ENCODE measurements around the gene FRAS1. TPM values are rescaled to one million over a fixed set of nuclear protein-coding genes. Genes with fewer than 3 reads are reported as not detected.
"Not testable (repeated sequence)": the region's sequence is repeated elsewhere in the genome, so short reads cannot be mapped to it uniquely, and the experiment has no call there.

Gene FRAS1
- total RNA-seq, 1 donor from 2014 or later: not detected

- no peaks in the 10 kb centered on the region for H3K36me3 Mint-ChIP-seq (ENCODE audit: low read depth)
- no peak for DNase-seq
- intact Hi-C loops (cut with micrococcal nuclease): no loop called here
- H3K4me1 Mint-ChIP-seq: no peaks in the 10 kb centered on the region
- no peaks in the 10 kb centered on the region for H3K9me3 Mint-ChIP-seq
- H3K27ac Mint-ChIP-seq: no peak overlapping the region
- peaks cover 5% of the 10 kb centered on the region for H3K27me3 Mint-ChIP-seq
- H3K4me3 Mint-ChIP-seq: no peak overlapping the region
These were observed 400.6 kb downstream of the FRAS1 start for GRCh38 chr4:78457751-78458150.

GRCh38 chr4:78459327-78459726 lies 402.2 kb downstream of the FRAS1 start:
- no peak for DNase-seq
- Mint-ChIP-seq H3K9me3 (no peaks in the 10 kb centered on the region), H3K4me1 (no peaks in the 10 kb centered on the region), H3K27ac (no peak overlapping the region), H3K36me3 (ENCODE audit: low read depth) (no peaks in the 10 kb centered on the region), H3K27me3 (peaks cover 5% of the 10 kb centered on the region), H3K4me3 (no peak overlapping the region)
- intact Hi-C loops (cut with micrococcal nuclease): no loop called here

GRCh38 chr4:78460368-78460767 lies 403.2 kb downstream of the FRAS1 start:
- Mint-ChIP-seq H3K36me3 (ENCODE audit: low read depth) (no peaks in the 10 kb centered on the region), H3K4me1 (no peaks in the 10 kb centered on the region), H3K27ac (no peak overlapping the region), H3K27me3 (peaks cover 7% of the 10 kb centered on the region), H3K4me3 (no peak overlapping the region), H3K9me3 (no peaks in the 10 kb centered on the region)
- DNase-seq: no peak
- intact Hi-C loops (cut with micrococcal nuclease): no loop called here

GRCh38 chr4:78464265-78464664 lies 407.1 kb downstream of the FRAS1 start:
- H3K27me3 Mint-ChIP-seq: peaks cover 7% of the 10 kb centered on the region
- H3K36me3 Mint-ChIP-seq (ENCODE audit: low read depth): no peaks in the 10 kb centered on the region
- DNase-seq: no peak
- H3K27ac Mint-ChIP-seq: no peak overlapping the region
- H3K4me1 Mint-ChIP-seq: no peaks in the 10 kb centered on the region
- intact Hi-C loops (cut with micrococcal nuclease): no loop called here
- H3K4me3 Mint-ChIP-seq: no peak overlapping the region
- H3K9me3 Mint-ChIP-seq: no peaks in the 10 kb centered on the region

GRCh38 chr4:78467223-78467622 lies 410.1 kb downstream of the FRAS1 start:
- H3K36me3 Mint-ChIP-seq (ENCODE audit: low read depth); intact Hi-C loops (cut with micrococcal nuclease); DNase-seq; H3K9me3 Mint-ChIP-seq; H3K4me3 Mint-ChIP-seq; H3K27ac Mint-ChIP-seq; H3K4me1 Mint-ChIP-seq; H3K27me3 Mint-ChIP-seq: not testable (repeated sequence)

GRCh38 chr4:78468272-78468671 lies 411.1 kb downstream of the FRAS1 start:
- intact Hi-C loops (cut with micrococcal nuclease): no loop called here
- Mint-ChIP-seq H3K4me3 (no peak overlapping the region), H3K36me3 (ENCODE audit: low read depth) (no peaks in the 10 kb centered on the region), H3K9me3 (no peaks in the 10 kb centered on the region), H3K4me1 (no peaks in the 10 kb centered on the region), H3K27me3 (peaks cover 5% of the 10 kb centered on the region), H3K27ac (no peak overlapping the region)
- no peak for DNase-seq

- Mint-ChIP-seq H3K9me3 (no peaks in the 10 kb centered on the region), H3K4me1 (no peaks in the 10 kb centered on the region), H3K4me3 (no peak overlapping the region), H3K27me3 (peaks cover 2% of the 10 kb centered on the region), H3K27ac (no peak overlapping the region), H3K36me3 (ENCODE audit: low read depth) (no peaks in the 10 kb centered on the region)
- DNase-seq: no peak
- intact Hi-C loops (cut with micrococcal nuclease): no loop called here
These were observed 419.1 kb downstream of the FRAS1 start for GRCh38 chr4:78476108-78476704.

- no peaks in the 10 kb centered on the region for H3K9me3 Mint-ChIP-seq
- no peaks in the 10 kb centered on the region for H3K36me3 Mint-ChIP-seq (ENCODE audit: low read depth)
- no peak overlapping the region for H3K27ac Mint-ChIP-seq
- no peak overlapping the region for H3K4me3 Mint-ChIP-seq
- no peaks in the 10 kb centered on the region for H3K27me3 Mint-ChIP-seq
- H3K4me1 Mint-ChIP-seq: no peaks in the 10 kb centered on the region
- intact Hi-C loops (cut with micrococcal nuclease): no loop called here
- no peak for DNase-seq
These were observed 420.2 kb downstream of the FRAS1 start for GRCh38 chr4:78477276-78477675.

- Mint-ChIP-seq H3K9me3 (no peaks in the 10 kb centered on the region), H3K27ac (no peak overlapping the region), H3K36me3 (ENCODE audit: low read depth) (no peaks in the 10 kb centered on the region), H3K4me1 (no peaks in the 10 kb centered on the region), H3K4me3 (no peak overlapping the region), H3K27me3 (no peaks in the 10 kb centered on the region)
- intact Hi-C loops (cut with micrococcal nuclease): no loop called here
- no peak for DNase-seq
These were observed 421.4 kb downstream of the FRAS1 start for GRCh38 chr4:78478523-78478922.

- Mint-ChIP-seq H3K4me1 (no peaks in the 10 kb centered on the region), H3K36me3 (ENCODE audit: low read depth) (no peaks in the 10 kb centered on the region), H3K27ac (no peak overlapping the region), H3K27me3 (peaks cover 5% of the 10 kb centered on the region), H3K9me3 (no peaks in the 10 kb centered on the region), H3K4me3 (no peak overlapping the region)
- intact Hi-C loops (cut with micrococcal nuclease): no loop called here
- DNase-seq: no peak
These were observed 423.2 kb downstream of the FRAS1 start for GRCh38 chr4:78480286-78480685.

- no peaks in the 10 kb centered on the region for H3K9me3 Mint-ChIP-seq
- no peak for DNase-seq
- intact Hi-C loops (cut with micrococcal nuclease): no loop called here
- no peaks in the 10 kb centered on the region for H3K4me1 Mint-ChIP-seq
- H3K27ac Mint-ChIP-seq: no peak overlapping the region
- no peaks in the 10 kb centered on the region for H3K36me3 Mint-ChIP-seq (ENCODE audit: low read depth)
- H3K27me3 Mint-ChIP-seq: peaks cover 7% of the 10 kb centered on the region
- no peak overlapping the region for H3K4me3 Mint-ChIP-seq
These were observed 424.1 kb downstream of the FRAS1 start for GRCh38 chr4:78481180-78481579.

- Mint-ChIP-seq H3K4me1 (no peaks in the 10 kb centered on the region), H3K27ac (no peak overlapping the region), H3K4me3 (no peak overlapping the region), H3K9me3 (no peaks in the 10 kb centered on the region), H3K36me3 (ENCODE audit: low read depth) (no peaks in the 10 kb centered on the region), H3K27me3 (peaks cover 7% of the 10 kb centered on the region)
- intact Hi-C loops (cut with micrococcal nuclease): no loop called here
- no peak for DNase-seq
These were observed 425.2 kb downstream of the FRAS1 start for GRCh38 chr4:78482281-78482680.

GRCh38 chr4:78483811-78484210 lies 426.7 kb downstream of the FRAS1 start:
- Mint-ChIP-seq H3K9me3 (no peaks in the 10 kb centered on the region), H3K27me3 (peaks cover 10% of the 10 kb centered on the region), H3K36me3 (ENCODE audit: low read depth) (no peaks in the 10 kb centered on the region), H3K4me1 (no peaks in the 10 kb centered on the region), H3K27ac (no peak overlapping the region), H3K4me3 (no peak overlapping the region)
- no peak for DNase-seq
- intact Hi-C loops (cut with micrococcal nuclease): no loop called here

GRCh38 chr4:78484574-78484973 lies 427.5 kb downstream of the FRAS1 start:
- intact Hi-C loops (cut with micrococcal nuclease): no loop called here
- H3K9me3 Mint-ChIP-seq: no peaks in the 10 kb centered on the region
- no peak overlapping the region for H3K27ac Mint-ChIP-seq
- H3K36me3 Mint-ChIP-seq (ENCODE audit: low read depth): no peaks in the 10 kb centered on the region
- H3K4me1 Mint-ChIP-seq: no peaks in the 10 kb centered on the region
- H3K4me3 Mint-ChIP-seq: no peak overlapping the region
- H3K27me3 Mint-ChIP-seq: peaks cover 12% of the 10 kb centered on the region
- no peak for DNase-seq

- H3K4me1 Mint-ChIP-seq: no peaks in the 10 kb centered on the region
- no peak overlapping the region for H3K27ac Mint-ChIP-seq
- no peak overlapping the region for H3K4me3 Mint-ChIP-seq
- no peaks in the 10 kb centered on the region for H3K36me3 Mint-ChIP-seq (ENCODE audit: low read depth)
- intact Hi-C loops (cut with micrococcal nuclease): no loop called here
- no peak for DNase-seq
- peaks cover 32% of the 10 kb centered on the region for H3K27me3 Mint-ChIP-seq
- no peaks in the 10 kb centered on the region for H3K9me3 Mint-ChIP-seq
These were observed 436.6 kb downstream of the FRAS1 start for GRCh38 chr4:78493731-78494130.
